IMR-90 (cell line): ENCODE measurements around the gene CROT.

Experiments
- BHLHE40 ChIP-seq: fragments of 150-350 bp; IDR thresholded peaks from 2 replicates; pipeline ENCODE4 v1.6.1; 2016; ENCODE audit warnings: mild to moderate bottlenecking, low read depth, low read length
- POLR2A ChIP-seq: IDR thresholded peaks from 2 replicates; pipeline ENCODE4 v1.6.1; 2012; ENCODE audit warnings: mild to moderate bottlenecking, low read depth, low read length
- RCOR1 ChIP-seq: IDR thresholded peaks from 2 replicates; pipeline ENCODE4 v1.6.1; 2012; ENCODE audit warnings: mild to moderate bottlenecking, low read length, improper control_type of control experiment; ENCODE audit not compliant: insufficient replicate concordance
- TF ChIP-seq, protein P1 (sequence below): conservative IDR thresholded peaks from 2 replicates; pipeline ENCODE4 v1.5.1; 2012; ENCODE audit warnings: mild to moderate bottlenecking, low read depth, low read length, improper control_type of control experiment

DNA sequence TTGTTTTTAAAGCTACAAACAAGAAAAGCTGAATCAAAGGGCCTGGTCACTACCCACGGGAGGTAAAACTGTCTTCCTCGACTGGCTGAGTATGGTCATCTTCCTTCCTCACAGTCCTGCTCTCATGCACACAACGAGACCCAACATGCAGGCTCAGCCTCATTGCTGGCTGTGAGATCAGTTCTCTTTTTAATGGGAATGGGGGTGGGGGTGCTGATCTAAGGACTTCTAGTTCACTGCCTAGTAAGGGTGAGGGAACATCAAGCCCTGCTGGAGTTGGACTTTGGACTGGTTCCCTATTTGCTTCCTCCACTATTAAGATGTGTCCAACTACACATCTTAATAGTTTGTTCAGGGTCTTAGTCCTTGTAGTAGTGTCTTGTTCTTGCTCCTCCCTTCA lies 81.8 kb downstream of the CROT start:
- TF ChIP-seq, protein P1, sequence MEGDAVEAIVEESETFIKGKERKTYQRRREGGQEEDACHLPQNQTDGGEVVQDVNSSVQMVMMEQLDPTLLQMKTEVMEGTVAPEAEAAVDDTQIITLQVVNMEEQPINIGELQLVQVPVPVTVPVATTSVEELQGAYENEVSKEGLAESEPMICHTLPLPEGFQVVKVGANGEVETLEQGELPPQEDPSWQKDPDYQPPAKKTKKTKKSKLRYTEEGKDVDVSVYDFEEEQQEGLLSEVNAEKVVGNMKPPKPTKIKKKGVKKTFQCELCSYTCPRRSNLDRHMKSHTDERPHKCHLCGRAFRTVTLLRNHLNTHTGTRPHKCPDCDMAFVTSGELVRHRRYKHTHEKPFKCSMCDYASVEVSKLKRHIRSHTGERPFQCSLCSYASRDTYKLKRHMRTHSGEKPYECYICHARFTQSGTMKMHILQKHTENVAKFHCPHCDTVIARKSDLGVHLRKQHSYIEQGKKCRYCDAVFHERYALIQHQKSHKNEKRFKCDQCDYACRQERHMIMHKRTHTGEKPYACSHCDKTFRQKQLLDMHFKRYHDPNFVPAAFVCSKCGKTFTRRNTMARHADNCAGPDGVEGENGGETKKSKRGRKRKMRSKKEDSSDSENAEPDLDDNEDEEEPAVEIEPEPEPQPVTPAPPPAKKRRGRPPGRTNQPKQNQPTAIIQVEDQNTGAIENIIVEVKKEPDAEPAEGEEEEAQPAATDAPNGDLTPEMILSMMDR = no peak
- TF ChIP-seq POLR2A (no peak), BHLHE40 (no peak), RCOR1 (no peak)
